HG03457 (cell line): Measurements from ENCODE around the gene RNF214.
"Not testable (repeated sequence)": the region's sequence is repeated elsewhere in the genome, so short reads cannot be mapped to it uniquely, and the experiment has no call there.

Experiments used
- ATAC-seq: cut with Tn5 transposase; IDR thresholded peaks from one replicate; pipeline ENCODE4 v1.9.1; 2021; ENCODE audit warnings: moderate number of reproducible peaks; ENCODE audit not compliant: unreplicated experiment

RNF214 gene

GRCh38 chr11:117197516-117198456 is 34.7 kb upstream of the RNF214 start:
- no peak for ATAC-seq

GRCh38 chr11:117198613-117199012 is 33.9 kb upstream of the RNF214 start:
- ATAC-seq, result no peak

- ATAC-seq, result no peak
Measured at GRCh38 chr11:117199053-117199915, 33.2 kb upstream of the RNF214 start, which contains the start of gene TAGLN. Gene TAGLN, plus strand, starts transcription at chr11:117199370. Its CDS starts 3,644 bp downstream, at chr11:117203014.

- ATAC-seq, result no peak
Measured at GRCh38 chr11:117199916-117200812, 32.3 kb upstream of the RNF214 start.

- ATAC-seq, result no peak
Measured at GRCh38 chr11:117200813-117201657, 31.4 kb upstream of the RNF214 start.

- ATAC-seq, result no peak
Measured at GRCh38 chr11:117201658-117202305, 30.7 kb upstream of the RNF214 start.

GRCh38 chr11:117202386-117203068 is 29.9 kb upstream of the RNF214 start:
- no peak for ATAC-seq

- no peak for ATAC-seq
Measured at GRCh38 chr11:117203069-117203407, 29.4 kb upstream of the RNF214 start.

GRCh38 chr11:117204283-117205080 is 28.0 kb upstream of the RNF214 start:
- no peak for ATAC-seq

GRCh38 chr11:117205211-117205818 is 27.2 kb upstream of the RNF214 start:
- no peak for ATAC-seq

GRCh38 chr11:117206111-117206510 is 26.4 kb upstream of the RNF214 start:
- ATAC-seq, result not testable (repeated sequence)

- not testable (repeated sequence) for ATAC-seq
Measured at GRCh38 chr11:117206859-117207258, 25.6 kb upstream of the RNF214 start.

- not testable (repeated sequence) for ATAC-seq
Measured at GRCh38 chr11:117207481-117207880, 25.0 kb upstream of the RNF214 start.

- ATAC-seq, result not testable (repeated sequence)
Measured at GRCh38 chr11:117208710-117209109, 23.8 kb upstream of the RNF214 start.

GRCh38 chr11:117209351-117210125 is 22.9 kb upstream of the RNF214 start:
- not testable (repeated sequence) for ATAC-seq

- ATAC-seq, result no peak
Measured at GRCh38 chr11:117210620-117211019, 21.9 kb upstream of the RNF214 start.
